ENCODE measurements around the gene IL23A. TPM values are rescaled to one million over a fixed set of nuclear protein-coding genes. Genes with fewer than 3 reads are reported as not detected.

IL23A gene
- total and polyA plus RNA-seq, 2 of the 13 experiments (the other 11 are each of a cell fraction or from before 2014, with no cell fraction given), result 0.33 to 0.35 TPM

- TF ChIP-seq ZNF280D (CRISPR knock-in tag; IDR thresholded peaks at IDR 0.05) (peak; percentile 62; the same call in 1 of the 2 replicates), SAFB2 (CRISPR knock-in tag; IDR thresholded peaks at IDR 0.05; ENCODE audit: borderline replicate concordance, low read depth) (peak; percentile 30; the same call in 1 of the 2 replicates), ARHGAP35 (CRISPR knock-in tag; IDR thresholded peaks at IDR 0.05; ENCODE audit: borderline replicate concordance) (0 out of 2 replicates have a peak, but pooled peaks have one; percentile 39), ZNF770 (CRISPR knock-in tag; IDR thresholded peaks at IDR 0.05) (peak; percentile 89), MYC (CRISPR knock-in tag; IDR thresholded peaks at IDR 0.05; ENCODE audit: borderline replicate concordance) (peak; percentile 46; the same call in 1 of the 2 replicates), TCF7L2 (IDR thresholded peaks at IDR 0.05; ENCODE audit: low read depth, low read length) (no peak), ZC3H13 (CRISPR knock-in tag; IDR thresholded peaks at IDR 0.05) (peak; percentile 58; the same call in 1 of the 2 replicates), HIVEP1 (CRISPR knock-in tag; IDR thresholded peaks at IDR 0.05) (peak; percentile 74; the same call in 1 of the 2 replicates), MAFK (conservative IDR thresholded peaks at IDR 0.05 in 1 of 2, IDR thresholded peaks at IDR 0.05 in 1 of 2; ENCODE audit: low read length in 2 of 2) (peak; percentile 24; a peak in 2 of 4 replicates), CREB3 (CRISPR knock-in tag; IDR thresholded peaks at IDR 0.05) (0 out of 2 replicates have a peak, but pooled peaks have one; percentile 56), ZNF597 (CRISPR knock-in tag; IDR thresholded peaks at IDR 0.05) (no peak), E2F5 (CRISPR knock-in tag; conservative IDR thresholded peaks at IDR 0.05) (peak; percentile 62; the same call in 1 of the 2 replicates), CREB1 (IDR thresholded peaks at IDR 0.05) (peak; percentile 58), CREB1 (CRISPR knock-in tag; IDR thresholded peaks at IDR 0.05) (peak; percentile 76), ZEB1 (IDR thresholded peaks at IDR 0.05; ENCODE audit: insufficient replicate concordance, low read depth) (peak; percentile 32), ARNTL (CRISPR knock-in tag; IDR thresholded peaks at IDR 0.05) (peak; percentile 68; the same call in 1 of the 2 replicates), MED1 (CRISPR knock-in tag; IDR thresholded peaks at IDR 0.05) (peak; percentile 67)
These were observed 21.4 kb downstream of the IL23A start, which contains the start of gene STAT2 (continued) for GRCh38 chr12:56359851-56360767.

Measured in HepG2 (cell line).